Immature natural killer cell (primary cell): Measurements from ENCODE around the gene MALRD1. TPM values are rescaled to one million over a fixed set of nuclear protein-coding genes. Genes with fewer than 3 reads are reported as not detected.

ENCODE experiments used
- DNase-seq, 3 donors: peaks; one replicate each; pipeline ENCODE4 v3.0.0; 2022; ENCODE audit warnings: mixed read lengths in 1 of 3
- H3K27ac Mint-ChIP-seq, 6 donors: one replicate each; pipeline ENCODE4 v1.8.0; 2020; ENCODE audit warnings: mixed read lengths in 6 of 6, mild to moderate bottlenecking in 5 of 6, inconsistent platforms in 4 of 6, moderate library complexity in 3 of 6
- H3K27me3 Mint-ChIP-seq, 3 donors: one replicate each; pipeline ENCODE4 v1.8.0; 2020 to 2021; ENCODE audit warnings: low read depth in 3 of 3, mild to moderate bottlenecking in 3 of 3, mixed read lengths in 3 of 3, moderate library complexity in 3 of 3, inconsistent platforms in 1 of 3
- H3K36me3 Mint-ChIP-seq, 3 donors: one replicate each; pipeline ENCODE4 v1.8.0; 2020; ENCODE audit warnings: mixed read lengths in 3 of 3, inconsistent platforms in 2 of 3, mild to moderate bottlenecking in 2 of 3
- H3K4me1 Mint-ChIP-seq, 2 donors: one replicate each; pipeline ENCODE4 v1.8.0; 2020; ENCODE audit warnings: inconsistent platforms in 2 of 2, mild to moderate bottlenecking in 2 of 2, mixed read lengths in 2 of 2, moderate library complexity in 1 of 2
- H3K4me3 Mint-ChIP-seq, 5 donors: one replicate each; pipeline ENCODE4 v1.8.0; 2020; ENCODE audit warnings: mild to moderate bottlenecking in 5 of 5, mixed read lengths in 5 of 5, inconsistent platforms in 3 of 5, moderate library complexity in 3 of 5
- H3K9me3 Mint-ChIP-seq, 6 donors: one replicate each; pipeline ENCODE4 v1.8.0; 2020; ENCODE audit warnings: mild to moderate bottlenecking in 6 of 6, mixed read lengths in 6 of 6, inconsistent platforms in 4 of 6, moderate library complexity in 3 of 6
- polyA plus RNA-seq, 3 donors: library from polyadenylated mRNA; unstranded; fragments of 300-500 nt; fragmentation: Illumina TruSeq; gene quantifications; one replicate each; pipeline ENCODE4 v1.2.3, GENCODE V29; 2021

The MALRD1 gene
- polyA plus RNA-seq, 3 donors from 2014 or later: not detected

GRCh38 chr10:19616966-19617365 lies 568.4 kb downstream of the MALRD1 start:
- DNase-seq: no peak
- Mint-ChIP-seq H3K9me3 (peaks cover 0 to 8% (median under 1%) of the 10 kb centered on the region in 6 donors), H3K27me3 (peaks cover 0 to 2% (median 0%) of the 10 kb centered on the region in 3 donors), H3K4me1 (no peaks in the 10 kb centered on the region), H3K4me3 (no peak overlapping the region), H3K27ac (no peak overlapping the region), H3K36me3 (no peaks in the 10 kb centered on the region)

GRCh38 chr10:19620811-19621210 lies 572.2 kb downstream of the MALRD1 start:
- DNase-seq: no peak
- peaks cover 0 to 3% (median 0%) of the 10 kb centered on the region in 6 donors for H3K9me3 Mint-ChIP-seq
- H3K4me3 Mint-ChIP-seq: no peak overlapping the region
- H3K36me3 Mint-ChIP-seq: no peaks in the 10 kb centered on the region
- H3K4me1 Mint-ChIP-seq: no peaks in the 10 kb centered on the region
- no peak overlapping the region for H3K27ac Mint-ChIP-seq
- peaks cover 0 to 2% (median 0%) of the 10 kb centered on the region in 3 donors for H3K27me3 Mint-ChIP-seq

- DNase-seq: no peak
- Mint-ChIP-seq H3K4me3 (no peak overlapping the region), H3K36me3 (no peaks in the 10 kb centered on the region), H3K9me3 (peaks cover 0 to 2% (median 0%) of the 10 kb centered on the region in 6 donors), H3K4me1 (no peaks in the 10 kb centered on the region), H3K27ac (no peak overlapping the region), H3K27me3 (peaks cover 0 to 2% (median 0%) of the 10 kb centered on the region in 3 donors)
Measured at GRCh38 chr10:19623321-19623720, 574.7 kb downstream of the MALRD1 start.

GRCh38 chr10:19626156-19626555 lies 577.6 kb downstream of the MALRD1 start:
- no peaks in the 10 kb centered on the region for H3K36me3 Mint-ChIP-seq
- no peak for DNase-seq
- no peak overlapping the region for H3K27ac Mint-ChIP-seq
- no peak overlapping the region for H3K4me3 Mint-ChIP-seq
- H3K27me3 Mint-ChIP-seq: no peaks in the 10 kb centered on the region
- H3K4me1 Mint-ChIP-seq: no peaks in the 10 kb centered on the region
- H3K9me3 Mint-ChIP-seq: peaks cover 0 to 2% (median 0%) of the 10 kb centered on the region in 6 donors

DNA sequence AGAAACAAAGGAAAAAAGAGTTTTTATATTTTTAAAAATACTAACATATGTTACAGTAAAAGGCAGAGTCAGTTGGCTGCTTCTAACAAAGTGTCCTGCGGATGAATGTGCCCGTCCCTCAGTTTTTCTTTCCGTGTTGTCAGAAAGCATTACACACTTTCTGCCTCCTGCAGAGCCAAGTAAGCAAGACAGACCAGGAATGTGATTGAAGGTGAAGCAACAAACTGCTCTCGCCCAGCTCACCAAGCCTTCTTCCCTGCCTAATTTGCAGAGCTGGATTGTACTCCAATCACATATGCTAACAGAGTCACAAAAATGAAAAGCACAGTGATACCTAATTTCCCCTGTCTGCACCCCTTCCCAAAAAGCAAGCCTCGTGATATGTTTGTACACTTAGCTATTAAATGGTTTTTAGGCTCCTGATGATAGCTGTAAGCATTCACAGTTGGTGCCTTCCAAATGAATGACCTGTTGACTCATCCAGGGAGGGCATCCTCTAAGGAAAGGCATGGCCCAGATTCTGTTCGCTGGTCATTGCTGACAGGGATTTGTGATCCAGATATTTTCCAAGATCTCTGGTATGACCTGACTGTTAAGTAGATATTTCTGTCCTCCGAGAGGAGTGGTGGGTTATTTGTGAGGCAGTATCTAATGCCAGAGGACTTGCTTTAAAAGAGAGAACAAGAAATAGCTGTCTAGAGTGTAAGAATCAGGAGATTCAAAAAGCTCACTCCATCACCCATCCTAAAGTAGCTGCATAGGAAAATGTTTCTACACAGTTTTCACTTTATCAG lies 580.4 kb downstream of the MALRD1 start:
- H3K36me3 Mint-ChIP-seq: no peaks in the 10 kb centered on the region
- H3K27me3 Mint-ChIP-seq: peaks cover 0 to 2% (median 0%) of the 10 kb centered on the region in 3 donors
- no peaks in the 10 kb centered on the region for H3K4me1 Mint-ChIP-seq
- DNase-seq: no peak
- H3K4me3 Mint-ChIP-seq: no peak overlapping the region
- H3K27ac Mint-ChIP-seq: no peak overlapping the region
- peaks cover 0 to 4% (median 0%) of the 10 kb centered on the region in 6 donors for H3K9me3 Mint-ChIP-seq

- no peak overlapping the region for H3K27ac Mint-ChIP-seq
- no peak overlapping the region for H3K4me3 Mint-ChIP-seq
- H3K27me3 Mint-ChIP-seq: peaks cover 0 to 2% (median 0%) of the 10 kb centered on the region in 3 donors
- DNase-seq: no peak
- H3K9me3 Mint-ChIP-seq: peaks cover 0 to 4% (median 0%) of the 10 kb centered on the region in 6 donors
- no peaks in the 10 kb centered on the region for H3K4me1 Mint-ChIP-seq
- no peaks in the 10 kb centered on the region for H3K36me3 Mint-ChIP-seq
Measured at GRCh38 chr10:19629567-19629966, 581.0 kb downstream of the MALRD1 start.

- Mint-ChIP-seq H3K9me3 (peaks cover 0 to 4% (median 0%) of the 10 kb centered on the region in 6 donors), H3K27me3 (peaks cover 0 to 2% (median 2%) of the 10 kb centered on the region in 3 donors), H3K27ac (no peak overlapping the region), H3K4me3 (no peak overlapping the region), H3K36me3 (no peaks in the 10 kb centered on the region), H3K4me1 (peaks cover 10 to 12% of the 10 kb centered on the region in 2 donors)
- no peak for DNase-seq
Measured at GRCh38 chr10:19634163-19634562, 585.6 kb downstream of the MALRD1 start.

DNA sequence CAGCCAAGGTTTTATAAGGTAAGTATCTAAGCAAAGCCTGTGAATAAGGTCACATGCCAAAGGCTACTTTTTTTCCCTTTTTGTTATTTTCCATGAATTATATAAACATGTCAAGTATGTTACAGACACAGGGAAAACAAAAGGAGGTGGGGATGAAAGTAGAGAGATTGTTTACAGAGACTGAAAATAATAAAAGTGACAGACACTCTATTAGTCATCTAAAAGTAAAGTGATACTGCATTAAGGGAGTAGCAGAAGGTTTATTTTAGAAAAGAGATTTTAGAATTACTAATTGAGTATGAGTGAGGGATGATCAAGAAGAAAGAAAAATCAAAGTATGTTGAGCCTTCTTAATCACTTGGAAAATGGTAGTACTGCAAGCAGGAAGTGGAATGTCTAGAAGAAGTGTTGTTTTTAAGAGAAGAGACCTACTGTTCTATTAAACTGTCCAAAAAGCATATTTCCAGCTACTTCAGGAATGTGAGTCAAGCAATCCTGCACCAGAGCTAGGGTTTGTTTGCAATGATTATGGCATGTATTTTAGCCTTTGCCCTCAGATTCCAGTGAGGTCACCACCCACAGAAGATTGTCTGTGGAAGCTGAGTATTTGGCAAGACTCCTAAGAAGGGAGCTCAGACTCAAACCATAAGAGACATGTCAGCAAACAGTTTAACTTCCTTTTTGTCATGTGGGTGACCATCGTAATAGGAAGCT lies 589.7 kb downstream of the MALRD1 start:
- H3K27ac Mint-ChIP-seq: peak overlapping the region in 5 of 6 donors; percentile 23 to 55 (median 37)
- H3K36me3 Mint-ChIP-seq: no peaks in the 10 kb centered on the region
- H3K4me3 Mint-ChIP-seq: peak overlapping the region; percentile 78 to 86 (median 83)
- H3K4me1 Mint-ChIP-seq: peaks cover 12 to 16% of the 10 kb centered on the region in 2 donors
- peaks cover 0 to 2% (median 2%) of the 10 kb centered on the region in 3 donors for H3K27me3 Mint-ChIP-seq
- no peaks in the 10 kb centered on the region for H3K9me3 Mint-ChIP-seq
- no peak for DNase-seq

- H3K9me3 Mint-ChIP-seq: no peaks in the 10 kb centered on the region
- peaks cover 12 to 16% of the 10 kb centered on the region in 2 donors for H3K4me1 Mint-ChIP-seq
- H3K4me3 Mint-ChIP-seq: peak overlapping the region; percentile 78 to 86 (median 83)
- H3K27me3 Mint-ChIP-seq: peaks cover 0 to 2% (median 2%) of the 10 kb centered on the region in 3 donors
- peak overlapping the region in 5 of 6 donors; percentile 8 to 55 (median 37) for H3K27ac Mint-ChIP-seq
- no peak for DNase-seq
- H3K36me3 Mint-ChIP-seq: peaks cover 0 to 1% (median 0%) of the 10 kb centered on the region in 3 donors
Measured at GRCh38 chr10:19638896-19639233, 590.3 kb downstream of the MALRD1 start.

- H3K36me3 Mint-ChIP-seq: peaks cover 0 to 4% (median 0%) of the 10 kb centered on the region in 3 donors
- no peaks in the 10 kb centered on the region for H3K9me3 Mint-ChIP-seq
- peaks cover 12 to 16% of the 10 kb centered on the region in 2 donors for H3K4me1 Mint-ChIP-seq
- DNase-seq: no peak
- no peak overlapping the region for H3K4me3 Mint-ChIP-seq
- peaks cover 0 to 2% (median 2%) of the 10 kb centered on the region in 3 donors for H3K27me3 Mint-ChIP-seq
- H3K27ac Mint-ChIP-seq: no peak overlapping the region
Measured at GRCh38 chr10:19640566-19641263, 592.1 kb downstream of the MALRD1 start.

- no peak for DNase-seq
- no peak overlapping the region for H3K4me3 Mint-ChIP-seq
- H3K27ac Mint-ChIP-seq: no peak overlapping the region
- H3K4me1 Mint-ChIP-seq: no peaks in the 10 kb centered on the region
- peaks cover 0 to 13% (median 0%) of the 10 kb centered on the region in 6 donors for H3K9me3 Mint-ChIP-seq
- no peaks in the 10 kb centered on the region for H3K27me3 Mint-ChIP-seq
- no peaks in the 10 kb centered on the region for H3K36me3 Mint-ChIP-seq
Measured at GRCh38 chr10:19651549-19651948, 602.9 kb downstream of the MALRD1 start.

DNA sequence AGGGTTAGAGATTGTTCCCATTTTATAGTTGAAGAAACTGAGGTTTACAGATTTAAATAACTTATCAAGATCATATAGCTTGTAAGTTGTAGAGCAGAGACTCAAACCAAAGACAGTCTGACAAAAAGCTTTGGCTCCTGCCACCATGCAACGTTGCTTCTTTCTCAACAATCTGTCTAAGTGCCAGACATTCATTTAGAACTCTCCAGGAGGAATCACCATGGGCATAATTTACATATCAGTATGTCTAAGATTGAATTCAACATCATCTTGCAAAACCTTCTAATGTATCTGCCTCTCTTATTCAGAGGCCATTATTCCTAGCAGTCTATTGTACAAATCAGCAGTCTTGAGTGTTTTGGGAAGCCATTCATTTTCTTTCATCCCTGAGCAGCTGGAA lies 604.1 kb downstream of the MALRD1 start:
- no peak for DNase-seq
- no peaks in the 10 kb centered on the region for H3K36me3 Mint-ChIP-seq
- H3K4me1 Mint-ChIP-seq: no peaks in the 10 kb centered on the region
- peaks cover 0 to 13% (median 0%) of the 10 kb centered on the region in 6 donors for H3K9me3 Mint-ChIP-seq
- no peak overlapping the region for H3K27ac Mint-ChIP-seq
- peaks cover 0 to 2% (median 0%) of the 10 kb centered on the region in 3 donors for H3K27me3 Mint-ChIP-seq
- H3K4me3 Mint-ChIP-seq: no peak overlapping the region

GRCh38 chr10:19653931-19654330 lies 605.3 kb downstream of the MALRD1 start:
- Mint-ChIP-seq H3K36me3 (no peaks in the 10 kb centered on the region), H3K27me3 (peaks cover 0 to 2% (median 0%) of the 10 kb centered on the region in 3 donors), H3K9me3 (peaks cover 0 to 11% (median 0%) of the 10 kb centered on the region in 6 donors), H3K27ac (no peak overlapping the region), H3K4me1 (no peaks in the 10 kb centered on the region), H3K4me3 (no peak overlapping the region)
- no peak for DNase-seq
